Measurements from ENCODE around the gene GNAQ. TPM values are rescaled to one million over a fixed set of nuclear protein-coding genes. Genes with fewer than 3 reads are reported as not detected.
A peak's percentile ranks its signal among the peaks of the same experiment; 100 is the strongest.

GNAQ gene
- total and polyA plus RNA-seq, 2 donors (not counting 1 experiment from before 2014, with no cell fraction given): 30.4 to 74.3 TPM

- DNase-seq (ENCODE audit: low read depth in 2 of 2): peak; percentile 53 to 81
- H3K27me3 ChIP-seq (ENCODE audit: control insufficient read depth, insufficient read depth, low read length): no peaks in the 10 kb centered on the region
- no peak overlapping the region for H3K9ac ChIP-seq (ENCODE audit: insufficient read depth, low read length)
- no peaks in the 10 kb centered on the region for H4K20me1 ChIP-seq (ENCODE audit: control insufficient read depth, extremely low read depth, insufficient read depth, low read length)
- TF ChIP-seq CTCF (conservative IDR thresholded peaks at IDR 0.05 in 1 of 2, IDR thresholded peaks at IDR 0.05 in 1 of 2; ENCODE audit: low read depth in 1 of 2, low read length in 2 of 2): no peak
- TF ChIP-seq EZH2 (IDR thresholded peaks at IDR 0.05; ENCODE audit: low read length, missing control alignments): no peak
- no peak overlapping the region for H3K4me2 ChIP-seq (ENCODE audit: extremely low read depth, insufficient read depth, low read length)
- H3K9me3 ChIP-seq (ENCODE audit: control insufficient read depth, insufficient read depth, low read depth, low read length): no peaks in the 10 kb centered on the region
- peaks cover 4% of the 10 kb centered on the region for H3K79me2 ChIP-seq (ENCODE audit: control insufficient read depth, insufficient read depth, low read length)
- no peak overlapping the region for H2AFZ ChIP-seq (ENCODE audit: low read length)
- no peak overlapping the region for H3K4me3 ChIP-seq (replicated peaks in 1 of 4; ENCODE audit: control extremely low read depth in 1 of 4, insufficient read depth in 1 of 4, low read depth in 3 of 4, low read length in 4 of 4)
- H3K36me3 ChIP-seq (ENCODE audit: control insufficient read depth, insufficient read depth, low read length): no peaks in the 10 kb centered on the region
- H3K4me1 ChIP-seq (ENCODE audit: control insufficient read depth, extremely low read depth, insufficient read depth, low read length): peaks cover 4% of the 10 kb centered on the region
- H3K27ac ChIP-seq (ENCODE audit: insufficient read depth, low read length): no peak overlapping the region
Observed at GRCh38 chr9:77927265-77927664, 104.3 kb downstream of the GNAQ start.

- no peak overlapping the region for H3K9ac ChIP-seq (ENCODE audit: insufficient read depth, low read length)
- no peaks in the 10 kb centered on the region for H3K9me3 ChIP-seq (ENCODE audit: control insufficient read depth, insufficient read depth, low read depth, low read length)
- peak overlapping the region; percentile 30 for H3K4me2 ChIP-seq (ENCODE audit: extremely low read depth, insufficient read depth, low read length)
- H3K27ac ChIP-seq (ENCODE audit: insufficient read depth, low read length): no peak overlapping the region
- TF ChIP-seq CTCF (conservative IDR thresholded peaks at IDR 0.05 in 1 of 2, IDR thresholded peaks at IDR 0.05 in 1 of 2; ENCODE audit: low read depth in 1 of 2, low read length in 2 of 2): no peak
- no peak for TF ChIP-seq EZH2 (IDR thresholded peaks at IDR 0.05; ENCODE audit: low read length, missing control alignments)
- H3K79me2 ChIP-seq (ENCODE audit: control insufficient read depth, insufficient read depth, low read length): peaks cover 4% of the 10 kb centered on the region
- DNase-seq (ENCODE audit: low read depth in 2 of 2): peak; percentile 59 to 88
- H3K27me3 ChIP-seq (ENCODE audit: control insufficient read depth, insufficient read depth, low read length): no peaks in the 10 kb centered on the region
- no peak overlapping the region for H2AFZ ChIP-seq (ENCODE audit: low read length)
- H3K4me3 ChIP-seq (replicated peaks in 1 of 4; ENCODE audit: control extremely low read depth in 1 of 4, insufficient read depth in 1 of 4, low read depth in 3 of 4, low read length in 4 of 4): no peak overlapping the region
- H3K36me3 ChIP-seq (ENCODE audit: control insufficient read depth, insufficient read depth, low read length): no peaks in the 10 kb centered on the region
- H3K4me1 ChIP-seq (ENCODE audit: control insufficient read depth, extremely low read depth, insufficient read depth, low read length): peaks cover 4% of the 10 kb centered on the region
- H4K20me1 ChIP-seq (ENCODE audit: control insufficient read depth, extremely low read depth, insufficient read depth, low read length): no peaks in the 10 kb centered on the region
Observed at GRCh38 chr9:77926371-77926878, 105.2 kb downstream of the GNAQ start.

GRCh38 chr9:77922591-77922990 lies 109.0 kb downstream of the GNAQ start:
- H3K4me1 ChIP-seq (ENCODE audit: control insufficient read depth, extremely low read depth, insufficient read depth, low read length): peaks cover 4% of the 10 kb centered on the region
- no peaks in the 10 kb centered on the region for H3K9me3 ChIP-seq (ENCODE audit: control insufficient read depth, insufficient read depth, low read depth, low read length)
- no peak overlapping the region for H3K27ac ChIP-seq (ENCODE audit: insufficient read depth, low read length)
- H2AFZ ChIP-seq (ENCODE audit: low read length): no peak overlapping the region
- H3K4me3 ChIP-seq (replicated peaks in 1 of 4; ENCODE audit: control extremely low read depth in 1 of 4, insufficient read depth in 1 of 4, low read depth in 3 of 4, low read length in 4 of 4): no peak overlapping the region
- H3K4me2 ChIP-seq (ENCODE audit: extremely low read depth, insufficient read depth, low read length): no peak overlapping the region
- H3K27me3 ChIP-seq (ENCODE audit: control insufficient read depth, insufficient read depth, low read length): no peaks in the 10 kb centered on the region
- TF ChIP-seq EZH2 (IDR thresholded peaks at IDR 0.05; ENCODE audit: low read length, missing control alignments) (no peak), CTCF (conservative IDR thresholded peaks at IDR 0.05 in 1 of 2, IDR thresholded peaks at IDR 0.05 in 1 of 2; ENCODE audit: low read depth in 1 of 2, low read length in 2 of 2) (no peak)
- no peaks in the 10 kb centered on the region for H4K20me1 ChIP-seq (ENCODE audit: control insufficient read depth, extremely low read depth, insufficient read depth, low read length)
- no peak overlapping the region for H3K9ac ChIP-seq (ENCODE audit: insufficient read depth, low read length)
- DNase-seq (ENCODE audit: low read depth in 2 of 2): peak in 1 of 2 donors; percentile 77
- H3K36me3 ChIP-seq (ENCODE audit: control insufficient read depth, insufficient read depth, low read length): no peaks in the 10 kb centered on the region
- H3K79me2 ChIP-seq (ENCODE audit: control insufficient read depth, insufficient read depth, low read length): peaks cover 4% of the 10 kb centered on the region

Data from fibroblast of lung (primary cell).